ENCODE results near the gene CYSTM1. TPM values are rescaled to one million over a fixed set of nuclear protein-coding genes. Genes with fewer than 3 reads are reported as not detected.

CYSTM1 gene
- polyA plus RNA-seq, 2 of the 4 experiments (the other 2 are of a cell fraction): 76.8 to 103 TPM

GRCh38 chr5:140258016-140258415 is 83.0 kb downstream of the CYSTM1 start:
- FAIRE-seq: no peak
- no peak for TF ChIP-seq CHD2 (IDR thresholded peaks at IDR 0.05; ENCODE audit: low read length, partially characterized antibody)
- no peak for TF ChIP-seq ATOH8 (CRISPR knock-in tag; IDR thresholded peaks at IDR 0.05; ENCODE audit: low read depth)
- TF ChIP-seq FOXS1 (CRISPR knock-in tag; IDR thresholded peaks at IDR 0.05): no peak
- no peak for TF ChIP-seq CBX8 (IDR thresholded peaks at IDR 0.05)
- no peak for TF ChIP-seq RCOR1 (IDR thresholded peaks at IDR 0.05; ENCODE audit: low read depth, low read length)
- no peak for TF ChIP-seq JUN (IDR thresholded peaks at IDR 0.05)
- TF ChIP-seq ZFP36 (IDR thresholded peaks at IDR 0.05; ENCODE audit: borderline replicate concordance, partially characterized antibody): no peak
- TF ChIP-seq, protein P1, sequence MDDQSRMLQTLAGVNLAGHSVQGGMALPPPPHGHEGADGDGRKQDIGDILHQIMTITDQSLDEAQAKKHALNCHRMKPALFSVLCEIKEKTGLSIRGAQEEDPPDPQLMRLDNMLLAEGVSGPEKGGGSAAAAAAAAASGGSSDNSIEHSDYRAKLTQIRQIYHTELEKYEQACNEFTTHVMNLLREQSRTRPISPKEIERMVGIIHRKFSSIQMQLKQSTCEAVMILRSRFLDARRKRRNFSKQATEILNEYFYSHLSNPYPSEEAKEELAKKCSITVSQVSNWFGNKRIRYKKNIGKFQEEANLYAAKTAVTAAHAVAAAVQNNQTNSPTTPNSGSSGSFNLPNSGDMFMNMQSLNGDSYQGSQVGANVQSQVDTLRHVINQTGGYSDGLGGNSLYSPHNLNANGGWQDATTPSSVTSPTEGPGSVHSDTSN (IDR thresholded peaks at IDR 0.05): no peak
- no peak for TF ChIP-seq REST (IDR thresholded peaks at IDR 0.05)
- TF ChIP-seq NFE2L2 (conservative IDR thresholded peaks at IDR 0.05; ENCODE audit: low read length): no peak
- no peak for TF ChIP-seq ZC3H11A (IDR thresholded peaks at IDR 0.05)
- TF ChIP-seq, protein P2, sequence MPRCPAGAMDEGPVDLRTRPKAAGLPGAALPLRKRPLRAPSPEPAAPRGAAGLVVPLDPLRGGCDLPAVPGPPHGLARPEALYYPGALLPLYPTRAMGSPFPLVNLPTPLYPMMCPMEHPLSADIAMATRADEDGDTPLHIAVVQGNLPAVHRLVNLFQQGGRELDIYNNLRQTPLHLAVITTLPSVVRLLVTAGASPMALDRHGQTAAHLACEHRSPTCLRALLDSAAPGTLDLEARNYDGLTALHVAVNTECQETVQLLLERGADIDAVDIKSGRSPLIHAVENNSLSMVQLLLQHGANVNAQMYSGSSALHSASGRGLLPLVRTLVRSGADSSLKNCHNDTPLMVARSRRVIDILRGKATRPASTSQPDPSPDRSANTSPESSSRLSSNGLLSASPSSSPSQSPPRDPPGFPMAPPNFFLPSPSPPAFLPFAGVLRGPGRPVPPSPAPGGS (IDR thresholded peaks at IDR 0.05): no peak
- no peak for TF ChIP-seq CHD4 (IDR thresholded peaks at IDR 0.05; ENCODE audit: borderline replicate concordance)
- TF ChIP-seq MAZ (IDR thresholded peaks at IDR 0.05; ENCODE audit: borderline replicate concordance, low read depth, low read length): no peak
- TF ChIP-seq JUNB (IDR thresholded peaks at IDR 0.05): no peak
- no peak for TF ChIP-seq HOXA7 (CRISPR knock-in tag; IDR thresholded peaks at IDR 0.05)
- no peak for TF ChIP-seq NR3C1 (IDR thresholded peaks at IDR 0.05)
- no peak overlapping the region for H3K4me2 ChIP-seq
- peaks cover 3% of the 10 kb centered on the region; the same call in 1 of the 3 replicates for H3K9me3 ChIP-seq
- WGBS (ENCODE audit: missing lambda C conversion rate): 69% methylated on average over 3 of the region's 3 CpGs
- no peak for ATAC-seq
- H3K4me1 ChIP-seq: peaks cover 36% of the 10 kb centered on the region
- ChIA-PET POLR2A (interaction anchor here (1.1 kb wide), 1 partner anchor 89 kb away, joined by 3 read pairs; the partner anchor contains the start of gene HBEGF), CTCF (interaction anchor here (0.8 to 42.9 kb wide), 4 partner anchors 15 to 94 kb away, joined by 4 to 1613 read pairs (median 84); partner anchors contain the start of genes HBEGF and SLC4A9)
- no peak overlapping the region for H3K27ac ChIP-seq
- no peak overlapping the region for H3K4me3 ChIP-seq
- no peak for DNase-seq (ENCODE audit: low read depth in 1 of 2, low spot score in 1 of 2)

DNA sequence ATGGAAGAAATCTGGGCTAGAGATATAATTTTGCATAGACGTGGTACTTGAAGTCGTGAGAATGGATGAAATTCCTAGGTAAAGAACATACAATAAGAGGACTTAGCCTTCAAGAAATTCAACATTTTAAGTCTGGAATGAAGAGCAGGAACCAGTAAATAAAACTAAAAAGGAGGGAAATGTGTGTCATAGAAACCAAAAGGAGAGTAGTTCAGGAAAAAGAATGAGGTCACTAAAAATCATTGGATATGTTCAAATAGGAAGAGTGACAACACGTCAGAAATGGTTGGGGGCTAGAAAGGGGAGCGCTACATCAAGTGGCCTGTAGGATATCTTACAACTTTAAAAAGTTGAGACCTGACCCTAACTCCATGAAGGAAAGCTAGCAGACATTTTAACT is 83.9 kb downstream of the CYSTM1 start:
- no peak for DNase-seq (ENCODE audit: low read depth in 1 of 2, low spot score in 1 of 2)
- POLR2A ChIA-PET: no interaction called here
- CTCF ChIA-PET: interaction anchor here (0.8 to 42.9 kb wide), 3 partner anchors 16 to 93 kb away, joined by 4 to 1613 read pairs (median 163); partner anchors contain the start of genes HBEGF and SLC4A9
- H3K27ac ChIP-seq: no peak overlapping the region
- H3K9me3 ChIP-seq: peaks cover 3% of the 10 kb centered on the region; the same call in 1 of the 3 replicates
- WGBS (ENCODE audit: missing lambda C conversion rate): 93% methylated on average over 4 of the region's 4 CpGs
- no peak for TF ChIP-seq NPAS2 (CRISPR knock-in tag; IDR thresholded peaks at IDR 0.05; ENCODE audit: borderline replicate concordance)
- no peak for TF ChIP-seq POLR2A (IDR thresholded peaks at IDR 0.05; ENCODE audit: low read length)
- no peak for TF ChIP-seq ESRRA (IDR thresholded peaks at IDR 0.05; ENCODE audit: borderline replicate concordance, low read length)
- no peak for TF ChIP-seq CTCF (IDR thresholded peaks at IDR 0.05)
- no peak for TF ChIP-seq MAZ (IDR thresholded peaks at IDR 0.05; ENCODE audit: borderline replicate concordance, low read depth, low read length)
- no peak overlapping the region for H3K4me2 ChIP-seq
- no peak for FAIRE-seq
- ATAC-seq: no peak
- no peak overlapping the region for H3K4me3 ChIP-seq
- H3K4me1 ChIP-seq: peaks cover 27% of the 10 kb centered on the region

Data from A549 (cell line).